22Rv1 (cell line): ENCODE data around the gene PRDM15.

ENCODE experiments used
- H3K27ac ChIP-seq: fragments of 450-650 bp; 2 replicates; pipeline ENCODE4 v1.5.1; 2017
- CTCF ChIP-seq: fragments of 450-650 bp; IDR thresholded peaks from 2 replicates; pipeline ENCODE4 v1.5.1; 2017; ENCODE audit warnings: mild to moderate bottlenecking
- ZFX ChIP-seq: fragments of 450-650 bp; IDR thresholded peaks from 2 replicates; pipeline ENCODE4 v1.6.1; 2017; ENCODE audit warnings: antibody characterized with exemption, borderline replicate concordance

Gene PRDM15

GRCh38 chr21:41837756-41838297 is 41.3 kb downstream of the PRDM15 start:
- TF ChIP-seq CTCF, result no peak
- no peak for TF ChIP-seq ZFX
- no peak overlapping the region for H3K27ac ChIP-seq

GRCh38 chr21:41836166-41837015 is 42.8 kb downstream of the PRDM15 start:
- TF ChIP-seq CTCF (no peak), ZFX (no peak)
- H3K27ac ChIP-seq, result no peak overlapping the region

DNA sequence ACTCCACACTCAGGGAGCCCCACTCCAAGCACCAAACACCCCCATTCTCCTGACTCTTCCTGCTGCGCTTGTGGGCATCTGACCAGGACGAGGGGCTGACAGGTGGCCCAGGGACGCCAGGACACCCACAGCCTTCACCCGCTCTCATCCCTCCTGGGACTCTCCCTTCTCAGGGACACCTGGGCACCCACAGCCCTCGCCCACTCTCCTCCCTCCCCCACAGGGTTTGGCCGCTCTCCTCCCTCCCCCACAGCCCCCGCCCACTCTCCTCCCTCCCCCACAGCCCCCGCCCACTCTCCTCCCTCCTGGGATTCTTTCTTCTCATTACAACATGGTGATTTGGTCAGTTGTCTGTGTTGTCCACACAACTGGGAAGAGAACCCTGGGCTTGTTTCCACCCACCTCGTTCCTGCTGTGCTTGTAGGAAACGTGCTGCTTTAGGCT is 43.4 kb downstream of the PRDM15 start:
- TF ChIP-seq CTCF (no peak), ZFX (no peak)
- no peak overlapping the region for H3K27ac ChIP-seq

DNA sequence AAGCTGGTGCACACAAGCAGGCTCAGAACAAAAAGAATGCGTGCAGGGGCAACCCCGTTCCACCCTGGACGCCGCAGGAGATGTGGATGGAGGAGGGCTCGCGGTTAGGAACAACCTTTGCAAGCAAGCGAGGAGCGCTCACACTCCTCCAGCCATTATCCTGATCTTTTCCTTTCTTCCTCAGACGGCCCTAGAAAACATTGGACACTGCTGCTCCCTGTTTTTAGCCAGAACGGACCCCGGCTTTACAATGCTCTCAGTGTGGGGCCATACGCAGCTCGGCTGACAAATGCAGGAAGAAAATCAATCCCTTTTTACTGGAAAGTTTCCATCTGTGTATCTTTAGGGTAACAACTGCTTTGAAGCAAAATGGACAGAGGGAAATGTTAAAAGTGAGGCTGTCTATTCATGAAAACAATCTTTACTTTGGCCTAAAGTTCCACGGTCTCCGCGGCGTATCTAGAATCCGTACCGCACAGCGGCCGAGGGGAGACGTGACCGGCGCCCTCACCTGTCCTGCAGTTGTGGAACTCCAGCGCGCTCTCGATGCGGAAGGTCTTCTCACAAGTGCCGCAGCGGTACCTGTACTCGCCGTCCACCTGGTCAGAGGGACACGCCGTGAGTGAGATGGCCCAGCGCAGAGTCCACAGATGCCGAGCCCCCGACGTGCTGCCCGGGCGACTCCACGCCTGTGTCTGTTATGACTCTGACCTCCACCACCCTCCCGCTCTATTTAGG is 44.0 kb downstream of the PRDM15 start:
- no peak overlapping the region for H3K27ac ChIP-seq
- TF ChIP-seq ZFX (no peak), CTCF (no peak)

- H3K27ac ChIP-seq, result no peak overlapping the region
- TF ChIP-seq ZFX, result no peak
- TF ChIP-seq CTCF, result no peak
Observed at GRCh38 chr21:41834252-41834925, 44.8 kb downstream of the PRDM15 start.

- no peak overlapping the region for H3K27ac ChIP-seq
- TF ChIP-seq ZFX, result no peak
- TF ChIP-seq CTCF, result no peak
Observed at GRCh38 chr21:41833497-41834115, 45.5 kb downstream of the PRDM15 start.
